H1 (cell line): ENCODE data around the gene DHDDS.

ENCODE experiments used
- EZH2 ChIP-seq: fragments of 200-600 bp; sonication (generic); IDR thresholded peaks from 2 replicates; pipeline ENCODE4 v1.7.1; 2012; ENCODE audit warnings: low read depth, mild to moderate bottlenecking, moderate library complexity, low read length, inconsistent platforms; ENCODE audit not compliant: severe bottlenecking
- FOSL1 ChIP-seq: IDR thresholded peaks from 2 replicates; pipeline ENCODE4 v1.6.1; 2011; ENCODE audit warnings: mild to moderate bottlenecking, low read depth, low read length, moderate library complexity; ENCODE audit not compliant: insufficient read depth
- HDAC6 ChIP-seq: IDR thresholded peaks from one replicate; pipeline ENCODE4 v1.7.1; 2012; ENCODE audit warnings: low read depth, mild to moderate bottlenecking, inconsistent platforms, low read length, moderate library complexity
- POLR2AphosphoS5 ChIP-seq: IDR thresholded peaks from 2 replicates; pipeline ENCODE4 v1.6.1; 2011; ENCODE audit warnings: low read depth, low read length
- RNF2 ChIP-seq: fragments of 200-900, 300-1000 bp; sonication (generic); IDR thresholded peaks from 2 replicates; pipeline ENCODE4 v1.7.1; 2016; ENCODE audit warnings: borderline replicate concordance, low read depth, mild to moderate bottlenecking, antibody characterized with exemption, low read length; ENCODE audit not compliant: poor library complexity, severe bottlenecking; ENCODE audit errors: missing control alignments
- SIN3A ChIP-seq, 2 experiments: IDR thresholded peaks in 1 of 2; conservative IDR thresholded peaks in 1 of 2; 2 replicates each; pipeline ENCODE4 v1.6.1; 2011 to 2012; ENCODE audit warnings: low read length in 2 of 2, improper control_type of control experiment in 1 of 2, low read depth in 1 of 2, mild to moderate bottlenecking in 1 of 2
- TAF1 ChIP-seq: IDR thresholded peaks from 2 replicates; pipeline ENCODE4 v1.6.1; 2011; ENCODE audit warnings: mild to moderate bottlenecking, low read depth, low read length
- ZNF274 ChIP-seq: IDR thresholded peaks from 2 replicates; pipeline ENCODE4 v1.7.0; 2012; ENCODE audit warnings: low read length, borderline replicate concordance; ENCODE audit errors: extremely low read depth
- TF ChIP-seq, protein P1 (sequence below), 3 experiments: IDR thresholded peaks; 1 replicate in 2 of 3; 2 replicates in 1 of 3; pipeline versions ENCODE4 v1.5.1 to v1.6.1; 2011; ENCODE audit warnings: low read length in 3 of 3, mild to moderate bottlenecking in 3 of 3, inconsistent platforms in 2 of 3, low read depth in 1 of 3, moderate library complexity in 1 of 3; ENCODE audit not compliant: insufficient read depth in 1 of 3; ENCODE audit errors: control extremely low read depth in 1 of 3
- TF ChIP-seq, protein P2 (sequence below): IDR thresholded peaks from 2 replicates; pipeline ENCODE4 v1.6.1; 2012; ENCODE audit warnings: inconsistent platforms
- TF ChIP-seq, protein P3 (sequence below): IDR thresholded peaks from 2 replicates; pipeline ENCODE4 v1.6.1; 2012; ENCODE audit warnings: low read length, inconsistent platforms

DNA sequence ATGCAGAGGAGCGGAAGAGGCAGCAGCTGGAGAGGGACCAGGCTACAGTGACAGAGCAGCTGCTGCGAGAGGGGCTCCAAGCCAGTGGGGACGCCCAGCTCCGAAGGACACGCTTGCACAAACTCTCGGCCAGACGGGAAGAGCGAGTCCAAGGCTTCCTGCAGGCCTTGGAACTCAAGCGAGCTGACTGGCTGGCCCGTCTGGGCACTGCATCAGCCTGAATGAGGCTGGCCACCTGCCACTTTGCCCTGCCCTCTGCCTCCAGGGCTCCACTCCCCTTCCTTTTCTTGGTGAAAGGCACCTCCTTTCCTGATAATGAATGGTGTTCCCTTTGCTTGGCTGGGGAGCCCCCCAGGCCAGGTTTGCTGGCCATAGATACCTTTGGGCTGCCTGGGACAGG is 36.8 kb downstream of the DHDDS start:
- TF ChIP-seq, protein P1, sequence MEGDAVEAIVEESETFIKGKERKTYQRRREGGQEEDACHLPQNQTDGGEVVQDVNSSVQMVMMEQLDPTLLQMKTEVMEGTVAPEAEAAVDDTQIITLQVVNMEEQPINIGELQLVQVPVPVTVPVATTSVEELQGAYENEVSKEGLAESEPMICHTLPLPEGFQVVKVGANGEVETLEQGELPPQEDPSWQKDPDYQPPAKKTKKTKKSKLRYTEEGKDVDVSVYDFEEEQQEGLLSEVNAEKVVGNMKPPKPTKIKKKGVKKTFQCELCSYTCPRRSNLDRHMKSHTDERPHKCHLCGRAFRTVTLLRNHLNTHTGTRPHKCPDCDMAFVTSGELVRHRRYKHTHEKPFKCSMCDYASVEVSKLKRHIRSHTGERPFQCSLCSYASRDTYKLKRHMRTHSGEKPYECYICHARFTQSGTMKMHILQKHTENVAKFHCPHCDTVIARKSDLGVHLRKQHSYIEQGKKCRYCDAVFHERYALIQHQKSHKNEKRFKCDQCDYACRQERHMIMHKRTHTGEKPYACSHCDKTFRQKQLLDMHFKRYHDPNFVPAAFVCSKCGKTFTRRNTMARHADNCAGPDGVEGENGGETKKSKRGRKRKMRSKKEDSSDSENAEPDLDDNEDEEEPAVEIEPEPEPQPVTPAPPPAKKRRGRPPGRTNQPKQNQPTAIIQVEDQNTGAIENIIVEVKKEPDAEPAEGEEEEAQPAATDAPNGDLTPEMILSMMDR (IDR thresholded peaks at IDR 0.05; ENCODE audit: control extremely low read depth in 1 of 3, insufficient read depth in 1 of 3, low read depth in 1 of 3, low read length in 3 of 3), result no peak
- TF ChIP-seq, protein P2, sequence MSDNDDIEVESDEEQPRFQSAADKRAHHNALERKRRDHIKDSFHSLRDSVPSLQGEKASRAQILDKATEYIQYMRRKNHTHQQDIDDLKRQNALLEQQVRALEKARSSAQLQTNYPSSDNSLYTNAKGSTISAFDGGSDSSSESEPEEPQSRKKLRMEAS, result no peak
- TF ChIP-seq RNF2, result no peak
- no peak for TF ChIP-seq HDAC6
- no peak for TF ChIP-seq FOSL1
- no peak for TF ChIP-seq SIN3A (conservative IDR thresholded peaks at IDR 0.05 in 1 of 2, IDR thresholded peaks at IDR 0.05 in 1 of 2; ENCODE audit: low read depth in 1 of 2, low read length in 2 of 2)
- TF ChIP-seq EZH2, result no peak
- TF ChIP-seq, protein P3, sequence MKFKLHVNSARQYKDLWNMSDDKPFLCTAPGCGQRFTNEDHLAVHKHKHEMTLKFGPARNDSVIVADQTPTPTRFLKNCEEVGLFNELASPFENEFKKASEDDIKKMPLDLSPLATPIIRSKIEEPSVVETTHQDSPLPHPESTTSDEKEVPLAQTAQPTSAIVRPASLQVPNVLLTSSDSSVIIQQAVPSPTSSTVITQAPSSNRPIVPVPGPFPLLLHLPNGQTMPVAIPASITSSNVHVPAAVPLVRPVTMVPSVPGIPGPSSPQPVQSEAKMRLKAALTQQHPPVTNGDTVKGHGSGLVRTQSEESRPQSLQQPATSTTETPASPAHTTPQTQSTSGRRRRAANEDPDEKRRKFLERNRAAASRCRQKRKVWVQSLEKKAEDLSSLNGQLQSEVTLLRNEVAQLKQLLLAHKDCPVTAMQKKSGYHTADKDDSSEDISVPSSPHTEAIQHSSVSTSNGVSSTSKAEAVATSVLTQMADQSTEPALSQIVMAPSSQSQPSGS, result no peak
- TF ChIP-seq POLR2AphosphoS5, result no peak
- TF ChIP-seq ZNF274, result no peak
- no peak for TF ChIP-seq TAF1
